HG03097 (cell line): Measurements from ENCODE around the gene GRIFIN.

ENCODE experiments used
- ATAC-seq: cut with Tn5 transposase; IDR thresholded peaks from one replicate; pipeline ENCODE4 v1.9.1; 2021; ENCODE audit not compliant: unreplicated experiment, low FRiP score

The GRIFIN gene

GRCh38 chr7:2513702-2514101 is 37.5 kb upstream of the GRIFIN start:
- no peak for ATAC-seq

- no peak for ATAC-seq
Measured at GRCh38 chr7:2512713-2513112, 36.5 kb upstream of the GRIFIN start.

GRCh38 chr7:2512179-2512661 is 36.0 kb upstream of the GRIFIN start:
- no peak for ATAC-seq

GRCh38 chr7:2511769-2512168 is 35.6 kb upstream of the GRIFIN start:
- no peak for ATAC-seq

GRCh38 chr7:2510909-2511768 is 34.9 kb upstream of the GRIFIN start:
- ATAC-seq: peak; percentile 32

- no peak for ATAC-seq
Measured at GRCh38 chr7:2510130-2510776, 34.1 kb upstream of the GRIFIN start.

- ATAC-seq: no peak
Measured at GRCh38 chr7:2509298-2509906, 33.2 kb upstream of the GRIFIN start.

- no peak for ATAC-seq
Measured at GRCh38 chr7:2508327-2509215, 32.4 kb upstream of the GRIFIN start.

- ATAC-seq: no peak
Measured at GRCh38 chr7:2507917-2508306, 31.7 kb upstream of the GRIFIN start.

- ATAC-seq: no peak
Measured at GRCh38 chr7:2507208-2507916, 31.2 kb upstream of the GRIFIN start.

- no peak for ATAC-seq
Measured at GRCh38 chr7:2505401-2505800, 29.2 kb upstream of the GRIFIN start.

- no peak for ATAC-seq
Measured at GRCh38 chr7:2504889-2505375, 28.7 kb upstream of the GRIFIN start.

- ATAC-seq: no peak
Measured at GRCh38 chr7:2504128-2504888, 28.1 kb upstream of the GRIFIN start.

- ATAC-seq: no peak
Measured at GRCh38 chr7:2503056-2503941, 27.1 kb upstream of the GRIFIN start.

- ATAC-seq: no peak
Measured at GRCh38 chr7:2502647-2502966, 26.4 kb upstream of the GRIFIN start.

- no peak for ATAC-seq
Measured at GRCh38 chr7:2501947-2502646, 25.9 kb upstream of the GRIFIN start.

- ATAC-seq: no peak
Measured at GRCh38 chr7:2500701-2501100, 24.5 kb upstream of the GRIFIN start.
